NT2/D1 (cell line): ENCODE results near the gene ZNF503.

Experiments used
- SUZ12 ChIP-seq: IDR thresholded peaks from 2 replicates; pipeline ENCODE4 v1.6.1; 2011; ENCODE audit not compliant: insufficient read length, insufficient read depth; ENCODE audit errors: extremely low read depth
- YY1 ChIP-seq: IDR thresholded peaks from 2 replicates; pipeline ENCODE4 v1.6.1; 2011; ENCODE audit not compliant: insufficient read length, insufficient read depth
- ZNF274 ChIP-seq: IDR thresholded peaks from 2 replicates; pipeline ENCODE4 v1.6.1; 2011; ENCODE audit warnings: mild to moderate bottlenecking, low read depth, low read length

GRCh38 chr10:75450644-75451640, 49.4 kb upstream of the ZNF503 start:
- TF ChIP-seq SUZ12: no peak
- TF ChIP-seq ZNF274: no peak
- TF ChIP-seq YY1: no peak
